Mucosa of rectum (tissue), 2 donors: ENCODE data around the gene NPB.

Source experiments
- H3K27ac ChIP-seq, 2 donors: one replicate each; pipeline ENCODE4 v1.7.0; 2013; ENCODE audit warnings: inconsistent platforms in 2 of 2, low read depth in 2 of 2, low read length in 2 of 2
- H3K27me3 ChIP-seq, 2 donors: one replicate each; pipeline ENCODE4 v1.7.0; 2013; ENCODE audit warnings: low read length in 2 of 2; ENCODE audit not compliant: control insufficient read depth in 2 of 2, insufficient read depth in 2 of 2
- H3K36me3 ChIP-seq, 2 donors: one replicate each; pipeline ENCODE4 v1.7.0; 2013; ENCODE audit warnings: low read length in 2 of 2; ENCODE audit not compliant: control insufficient read depth in 2 of 2, insufficient read depth in 2 of 2
- H3K4me1 ChIP-seq, 2 donors: one replicate each; pipeline ENCODE4 v1.7.0; 2013; ENCODE audit warnings: low read length in 2 of 2, mild to moderate bottlenecking in 1 of 2; ENCODE audit not compliant: control insufficient read depth in 2 of 2, insufficient read depth in 2 of 2
- H3K4me3 ChIP-seq, 2 donors: one replicate each; pipeline ENCODE4 v1.7.0; 2013; ENCODE audit warnings: low read length in 2 of 2
- H3K9ac ChIP-seq, 2 donors: one replicate each; pipeline ENCODE4 v1.7.0; 2013; ENCODE audit warnings: low read length in 2 of 2, low read depth in 1 of 2, mild to moderate bottlenecking in 1 of 2
- H3K9me3 ChIP-seq, 2 donors: one replicate each; pipeline ENCODE4 v1.7.0; 2013; ENCODE audit warnings: low read length in 2 of 2; ENCODE audit not compliant: control insufficient read depth in 2 of 2
- donor health status: healthy.
- donor health status: Normal muscosa, but diverticular disease.

The NPB gene

DNA sequence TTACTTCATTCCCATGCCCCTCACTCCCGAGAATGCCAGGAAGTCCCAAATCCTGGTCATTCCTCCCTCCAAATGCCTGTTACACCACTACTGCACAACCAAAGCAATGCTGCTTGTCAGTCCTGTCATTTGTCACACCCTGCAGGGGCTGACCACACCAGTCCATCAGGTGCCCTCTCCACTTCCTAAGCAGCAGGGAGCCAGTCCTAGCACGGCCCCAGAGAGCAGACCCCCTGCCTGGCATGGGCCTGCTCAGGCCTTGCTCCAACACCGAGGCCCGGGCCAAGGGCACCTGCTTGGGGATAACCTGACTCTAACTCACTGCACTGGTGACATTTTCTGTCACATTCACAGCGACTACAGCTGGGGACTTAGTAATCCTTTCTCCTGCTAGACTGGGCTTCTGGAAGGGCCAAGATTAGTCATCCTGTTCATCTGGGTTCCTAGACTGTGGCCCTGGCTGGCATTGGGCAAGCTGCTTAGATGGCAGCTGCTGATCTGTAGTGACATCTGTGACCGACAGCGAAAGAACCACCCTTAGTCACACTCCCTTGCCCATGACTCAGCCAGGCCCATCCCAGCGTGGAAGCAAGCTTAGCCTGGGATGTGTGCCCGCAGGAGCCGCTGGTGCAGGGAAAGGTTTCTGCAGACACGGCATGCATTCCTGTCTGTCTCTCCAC lies 16.0 kb upstream of the NPB start:
- H3K4me3 ChIP-seq = no peak overlapping the region
- H3K36me3 ChIP-seq = peaks cover 52% of the 10 kb centered on the region in 2 donors
- peaks cover 9 to 12% of the 10 kb centered on the region in 2 donors for H3K4me1 ChIP-seq
- H3K27me3 ChIP-seq = no peaks in the 10 kb centered on the region
- no peak overlapping the region for H3K27ac ChIP-seq
- H3K9ac ChIP-seq = no peak overlapping the region
- no peaks in the 10 kb centered on the region for H3K9me3 ChIP-seq

DNA sequence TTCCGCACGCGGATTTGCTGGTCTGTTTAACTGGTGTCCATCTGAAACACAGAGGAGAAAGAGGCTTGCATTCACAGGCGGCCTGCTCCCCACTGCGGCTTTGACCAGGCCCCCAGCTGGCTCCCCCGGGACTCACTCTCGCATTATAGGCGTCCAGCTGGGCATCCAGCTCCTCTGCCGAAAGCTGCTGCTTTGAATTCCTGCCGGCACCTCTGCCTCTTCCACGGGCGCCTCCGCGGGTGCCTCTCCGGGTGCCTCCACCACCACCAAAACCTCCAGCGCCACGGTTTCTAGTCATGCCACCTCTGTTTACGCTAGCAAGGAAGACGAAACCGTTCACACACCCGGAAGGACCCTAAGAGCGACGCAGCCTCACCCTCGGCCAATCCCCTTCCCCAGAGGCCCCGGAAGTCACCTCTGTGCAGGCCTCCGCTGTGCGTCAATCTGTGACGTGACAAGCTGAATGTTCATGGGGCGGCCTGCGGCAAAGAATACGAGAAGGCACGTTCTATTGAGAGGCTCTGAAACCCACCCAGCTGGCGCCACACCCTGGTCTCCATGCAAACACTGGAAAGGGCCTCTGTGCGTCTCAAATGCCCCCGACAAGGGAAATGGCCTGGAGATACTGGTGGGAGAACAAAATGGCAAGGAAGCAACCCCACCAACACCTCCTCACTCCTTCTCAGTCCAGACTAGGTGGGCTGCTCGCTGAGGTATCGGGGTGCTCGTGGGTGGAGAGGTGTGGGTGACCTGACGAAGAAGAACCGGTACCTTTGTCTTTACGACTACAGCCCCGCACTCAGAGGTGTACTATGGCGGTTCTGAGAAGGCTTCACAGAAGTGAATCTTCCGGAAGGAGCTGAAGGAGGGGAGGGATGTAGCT lies 13.7 kb upstream of the NPB start:
- no peak overlapping the region for H3K27ac ChIP-seq
- H3K4me1 ChIP-seq = peaks cover 12 to 13% of the 10 kb centered on the region in 2 donors
- H3K27me3 ChIP-seq = no peaks in the 10 kb centered on the region
- H3K4me3 ChIP-seq = no peak overlapping the region
- H3K9ac ChIP-seq = no peak overlapping the region
- no peaks in the 10 kb centered on the region for H3K9me3 ChIP-seq
- peaks cover 49 to 52% of the 10 kb centered on the region in 2 donors for H3K36me3 ChIP-seq

DNA sequence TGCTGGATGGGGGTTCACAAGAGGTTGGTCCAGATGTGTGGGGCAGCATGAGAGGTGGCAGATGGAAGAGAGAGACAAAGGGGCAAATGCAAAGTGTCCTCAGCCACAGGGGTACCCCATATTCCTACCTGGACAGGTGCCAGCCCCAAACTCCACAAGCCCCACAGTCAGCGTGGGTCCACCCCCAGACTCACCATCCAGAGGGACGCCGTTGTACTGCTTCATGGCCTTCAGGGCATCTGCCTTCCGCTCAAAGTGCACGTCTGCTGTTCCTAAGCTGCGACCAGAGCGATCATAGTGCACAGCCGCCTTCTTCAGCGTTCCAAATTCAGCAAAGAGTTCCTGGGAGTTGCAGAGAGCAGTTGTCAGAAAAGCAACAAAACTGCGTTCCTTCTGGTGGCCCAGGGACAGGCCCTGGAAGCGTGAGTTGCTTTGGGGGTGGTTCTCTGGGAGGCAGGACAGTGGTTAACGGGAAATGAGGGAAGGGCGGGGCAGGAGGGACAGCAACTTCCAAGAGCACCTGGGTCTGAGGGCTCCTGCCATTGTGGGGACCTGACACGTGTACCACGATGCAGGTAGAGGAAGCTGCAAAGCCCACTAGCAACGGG lies 12.9 kb upstream of the NPB start:
- no peak overlapping the region for H3K9ac ChIP-seq
- no peaks in the 10 kb centered on the region for H3K9me3 ChIP-seq
- no peaks in the 10 kb centered on the region for H3K27me3 ChIP-seq
- peaks cover 51 to 52% of the 10 kb centered on the region in 2 donors for H3K36me3 ChIP-seq
- H3K4me1 ChIP-seq = peaks cover 12 to 13% of the 10 kb centered on the region in 2 donors
- H3K4me3 ChIP-seq = no peak overlapping the region
- no peak overlapping the region for H3K27ac ChIP-seq

DNA sequence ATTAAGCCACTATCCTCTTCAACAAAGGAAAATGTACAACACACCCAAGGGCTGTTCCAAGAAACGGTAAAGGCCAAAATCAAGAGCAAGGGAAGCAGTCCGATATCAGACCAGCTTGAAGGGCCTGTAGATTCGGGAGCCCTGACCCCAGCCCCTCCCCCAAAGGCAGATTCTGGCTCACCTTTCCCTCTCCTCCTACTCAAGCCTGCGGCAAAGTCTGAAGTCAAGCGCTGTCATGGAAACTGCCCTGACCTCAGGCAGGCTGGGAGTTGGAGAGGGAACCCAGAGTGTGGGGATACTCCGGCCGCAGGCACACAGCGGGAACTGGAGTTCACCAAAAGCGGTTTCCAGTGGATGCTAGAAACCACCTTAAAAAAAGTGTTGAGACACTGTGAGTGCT lies 12.4 kb upstream of the NPB start:
- peaks cover 12 to 13% of the 10 kb centered on the region in 2 donors for H3K4me1 ChIP-seq
- no peaks in the 10 kb centered on the region for H3K9me3 ChIP-seq
- peaks cover 49 to 52% of the 10 kb centered on the region in 2 donors for H3K36me3 ChIP-seq
- H3K4me3 ChIP-seq = no peak overlapping the region
- H3K9ac ChIP-seq = no peak overlapping the region
- no peak overlapping the region for H3K27ac ChIP-seq
- no peaks in the 10 kb centered on the region for H3K27me3 ChIP-seq

DNA sequence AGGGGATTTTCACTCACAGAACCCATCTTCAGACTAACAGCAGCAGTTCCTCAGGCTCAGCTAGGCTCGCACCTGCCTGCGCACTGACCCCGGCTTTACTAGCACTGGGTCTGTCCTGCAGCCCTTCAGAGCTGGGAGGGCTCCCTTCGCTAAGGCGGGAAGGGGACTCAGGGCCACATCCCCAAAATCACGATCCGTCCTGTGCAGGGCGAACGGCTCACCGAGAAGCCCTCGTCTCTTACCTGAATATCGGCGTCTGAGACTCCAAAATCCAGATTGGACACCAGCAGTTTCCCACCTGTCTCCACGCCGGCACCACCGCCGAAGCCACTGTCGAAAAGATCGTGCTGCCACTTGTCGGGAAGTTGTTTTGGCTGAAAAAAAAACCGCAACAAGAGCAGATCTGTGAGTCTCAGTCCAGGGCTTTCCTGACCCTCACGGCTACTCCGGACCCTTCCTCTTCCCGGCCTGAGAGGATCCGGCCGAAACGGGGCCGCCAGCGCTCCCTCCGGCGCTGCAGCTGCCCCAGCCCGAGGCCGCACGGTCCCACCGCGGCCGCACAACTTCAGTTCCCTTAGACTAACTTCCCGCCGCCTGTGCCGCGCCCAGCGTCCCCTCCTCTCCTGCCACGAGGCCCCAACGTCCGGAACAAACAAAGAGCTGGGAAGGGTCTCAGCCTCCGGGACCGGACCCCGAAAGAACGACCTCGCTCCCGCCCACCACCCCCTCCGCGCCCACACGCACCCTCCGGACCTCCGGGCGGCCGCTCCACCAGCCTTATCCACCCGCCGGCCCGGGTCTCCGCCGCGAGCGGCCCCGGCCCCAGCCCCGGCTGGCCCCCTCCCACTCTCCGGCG lies 11.4 kb upstream of the NPB start:
- Histone ChIP-seq H3K4me3 (peak overlapping the region; percentile 75 to 85), H3K4me1 (peaks cover 12 to 13% of the 10 kb centered on the region in 2 donors), H3K27me3 (no peaks in the 10 kb centered on the region), H3K27ac (peak overlapping the region; percentile 15 to 94), H3K36me3 (peaks cover 42 to 47% of the 10 kb centered on the region in 2 donors), H3K9me3 (no peaks in the 10 kb centered on the region), H3K9ac (peak overlapping the region; percentile 71 to 83)

DNA sequence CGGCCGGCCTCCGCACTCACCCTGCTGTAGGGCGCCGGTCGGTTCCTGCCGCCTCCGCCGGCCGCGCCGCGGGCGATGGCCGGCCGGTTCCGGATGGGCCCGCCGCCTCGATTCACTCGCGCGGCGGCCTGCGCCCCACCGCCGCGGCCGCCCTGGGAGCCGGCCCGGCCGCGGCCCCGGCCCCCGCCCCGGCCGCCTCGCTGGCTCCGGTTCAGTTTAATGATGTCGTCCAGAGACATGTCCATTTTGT lies 10.8 kb upstream of the NPB start:
- no peaks in the 10 kb centered on the region for H3K27me3 ChIP-seq
- no peaks in the 10 kb centered on the region for H3K9me3 ChIP-seq
- peaks cover 12 to 13% of the 10 kb centered on the region in 2 donors for H3K4me1 ChIP-seq
- H3K36me3 ChIP-seq = peaks cover 38 to 43% of the 10 kb centered on the region in 2 donors
- peak overlapping the region; percentile 15 to 94 for H3K27ac ChIP-seq
- H3K4me3 ChIP-seq = peak overlapping the region in 1 of 2 donors; percentile 75
- H3K9ac ChIP-seq = peak overlapping the region in 1 of 2 donors; percentile 71

DNA sequence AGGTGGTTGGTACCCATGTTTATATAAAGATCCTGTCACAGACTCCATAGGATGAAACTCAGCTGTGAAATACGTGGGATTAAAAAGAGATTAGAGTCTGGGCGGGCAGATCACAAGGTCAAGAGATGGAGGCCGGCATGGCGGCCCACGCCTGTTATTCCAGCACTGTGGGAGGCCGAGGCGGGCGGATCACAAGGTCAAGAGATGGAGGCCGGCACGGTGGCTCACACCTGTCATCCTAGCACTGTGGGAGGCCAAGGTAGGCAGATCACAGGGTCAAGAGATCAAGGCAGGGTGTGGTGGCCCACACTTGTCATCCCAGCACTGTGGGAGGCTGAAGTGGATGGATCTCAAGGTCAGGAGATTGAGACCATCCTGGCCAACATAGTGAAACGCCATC lies 6.6 kb upstream of the NPB start:
- Histone ChIP-seq H3K27ac (no peak overlapping the region), H3K36me3 (peaks cover 17 to 29% of the 10 kb centered on the region in 2 donors), H3K4me3 (no peak overlapping the region), H3K9me3 (no peaks in the 10 kb centered on the region), H3K4me1 (peaks cover 4 to 9% of the 10 kb centered on the region in 2 donors), H3K9ac (no peak overlapping the region), H3K27me3 (no peaks in the 10 kb centered on the region)

DNA sequence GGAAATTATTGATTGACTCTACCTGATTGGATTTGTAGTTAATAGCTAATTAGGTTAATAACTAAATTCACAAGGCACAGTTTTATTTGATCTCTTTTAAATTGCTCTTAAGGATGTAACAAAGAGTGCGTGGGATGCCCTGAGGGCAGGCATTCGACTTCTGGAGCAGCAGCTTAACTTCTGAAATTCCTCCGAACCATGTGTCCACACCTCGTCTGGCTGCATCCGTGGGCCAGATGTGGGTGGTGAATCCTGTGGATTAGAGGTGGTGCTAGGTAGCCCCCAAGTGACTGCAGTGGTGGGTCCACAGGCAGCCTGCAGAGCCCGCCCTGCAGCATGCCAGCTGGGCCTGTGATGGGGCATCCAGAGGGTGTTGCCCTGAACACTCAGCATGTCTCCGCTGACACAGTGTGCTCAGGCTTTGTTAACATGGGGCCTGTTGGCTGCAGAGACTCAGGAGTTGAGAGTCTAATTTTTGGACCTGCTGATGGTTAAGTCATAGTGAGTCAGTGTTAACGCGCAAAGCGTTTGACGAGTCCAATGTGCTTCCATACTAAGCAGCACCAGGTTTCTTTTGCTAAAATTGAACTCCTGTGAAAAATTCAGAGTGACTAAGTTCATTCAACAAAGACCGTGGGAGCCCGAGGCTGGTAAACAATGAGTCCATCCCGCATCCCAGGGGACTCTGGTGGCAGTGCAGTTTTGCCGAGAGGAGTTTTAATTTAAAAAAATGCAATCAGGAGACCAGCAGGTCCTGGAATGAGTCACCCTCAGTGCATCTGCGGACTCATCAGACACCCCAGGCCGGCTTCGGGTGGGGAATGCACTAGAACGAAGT lies 3.8 kb upstream of the NPB start:
- H3K9me3 ChIP-seq = no peaks in the 10 kb centered on the region
- peaks cover 18 to 30% of the 10 kb centered on the region in 2 donors for H3K36me3 ChIP-seq
- H3K27ac ChIP-seq = no peak overlapping the region
- no peak overlapping the region for H3K4me3 ChIP-seq
- H3K4me1 ChIP-seq = peaks cover 0 to 3% of the 10 kb centered on the region in 2 donors
- no peak overlapping the region for H3K9ac ChIP-seq
- H3K27me3 ChIP-seq = peaks cover 0 to 3% of the 10 kb centered on the region in 2 donors

DNA sequence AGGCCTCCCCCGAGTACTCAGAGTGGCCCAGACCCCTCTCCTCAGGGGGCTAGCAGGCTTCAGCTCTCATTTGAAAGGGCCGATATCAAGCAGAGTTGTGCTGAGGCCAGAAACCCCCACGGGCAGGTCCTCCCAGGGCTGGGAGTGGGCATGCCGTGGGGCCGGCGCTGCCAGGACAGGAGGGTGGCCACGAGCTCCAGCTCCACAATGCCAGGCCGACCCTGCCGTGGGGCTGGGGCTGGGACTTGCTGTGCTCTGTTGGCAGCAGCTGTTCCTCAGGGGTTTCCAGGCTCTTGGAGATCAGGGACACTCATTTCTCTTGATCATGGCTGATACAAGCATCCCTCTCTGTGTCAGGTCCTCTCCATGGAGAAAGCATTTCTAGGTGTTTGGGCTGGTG lies 3.2 kb upstream of the NPB start:
- Histone ChIP-seq H3K27me3 (peaks cover 0 to 3% of the 10 kb centered on the region in 2 donors), H3K4me1 (peaks cover 0 to 3% of the 10 kb centered on the region in 2 donors), H3K9me3 (no peaks in the 10 kb centered on the region), H3K9ac (no peak overlapping the region), H3K27ac (no peak overlapping the region), H3K36me3 (peaks cover 18 to 30% of the 10 kb centered on the region in 2 donors), H3K4me3 (no peak overlapping the region)
